Keratinocyte (primary cell): ENCODE measurements around the gene PDZRN4. TPM values are rescaled to one million over a fixed set of nuclear protein-coding genes. Genes with fewer than 3 reads are reported as not detected.

Experiments
- DNase-seq: peaks from one replicate; pipeline ENCODE4 v3.0.0-alpha.2; 2011; ENCODE audit warnings: low read depth, missing footprints, low spot score
- FAIRE-seq: peaks from 2 replicates; lab custom pipeline; 2011; peaks lifted over from hg19 to GRCh38; lab: Jason Lieb, UNC
- H2AFZ ChIP-seq: 2 replicates; pipeline ENCODE4 v1.6.0; 2012; ENCODE audit warnings: low read length, control low read depth, inconsistent platforms; ENCODE audit not compliant: control insufficient read depth
- H3K27ac ChIP-seq: 2 replicates; pipeline ENCODE4 v1.5.1; 2011; ENCODE audit warnings: low read length; ENCODE audit not compliant: control insufficient read depth, insufficient read depth
- H3K27me3 ChIP-seq: 3 replicates; pipeline ENCODE4 v1.6.0; 2011; ENCODE audit warnings: low read length; ENCODE audit not compliant: control insufficient read depth, insufficient read depth; ENCODE audit errors: extremely low read depth
- H3K36me3 ChIP-seq, 2 experiments: 2 replicates in 1 of 2; 3 replicates in 1 of 2; pipeline ENCODE4 v1.5.1; 2011; ENCODE audit warnings: low read length in 2 of 2, mild to moderate bottlenecking in 1 of 2; ENCODE audit not compliant: control insufficient read depth in 2 of 2, insufficient read depth in 2 of 2; ENCODE audit errors: extremely low read depth in 1 of 2
- H3K4me1 ChIP-seq: 3 replicates; pipeline ENCODE4 v1.5.1; 2011; ENCODE audit warnings: low read length; ENCODE audit not compliant: control insufficient read depth, insufficient read depth; ENCODE audit errors: extremely low read depth
- H3K4me2 ChIP-seq: 3 replicates; pipeline ENCODE4 v1.6.0; 2011; ENCODE audit warnings: low read depth, low read length; ENCODE audit not compliant: control insufficient read depth, insufficient read depth; ENCODE audit errors: extremely low read depth
- H3K4me3 ChIP-seq, 3 experiments: fragments of 200-600 bp in 1 of 3; sonication (generic) in 1 of 3; 2 replicates in 2 of 3; 3 replicates in 1 of 3; pipeline ENCODE4 v1.5.1; 2011 to 2016; ENCODE audit warnings: low read length in 3 of 3, mild to moderate bottlenecking in 3 of 3, control low read depth in 2 of 3, inconsistent platforms in 1 of 3, low read depth in 1 of 3, mixed read lengths in 1 of 3, mixed run types in 1 of 3, moderate library complexity in 1 of 3; ENCODE audit not compliant: control insufficient read depth in 2 of 3, insufficient read depth in 2 of 3; ENCODE audit errors: extremely low read depth in 1 of 3
- H3K79me2 ChIP-seq: 2 replicates; pipeline ENCODE4 v1.6.0; 2012; ENCODE audit warnings: low read length; ENCODE audit not compliant: control insufficient read depth, insufficient read depth
- H3K9ac ChIP-seq: 3 replicates; pipeline ENCODE4 v1.6.0; 2011; ENCODE audit warnings: low read length; ENCODE audit not compliant: control insufficient read depth, insufficient read depth; ENCODE audit errors: extremely low read depth
- H3K9me1 ChIP-seq: 3 replicates; pipeline ENCODE4 v1.6.0; 2011; ENCODE audit warnings: low read length; ENCODE audit not compliant: control insufficient read depth, insufficient read depth; ENCODE audit errors: extremely low read depth
- H3K9me3 ChIP-seq: 2 replicates; pipeline ENCODE4 v1.5.1; 2012; ENCODE audit warnings: low read depth, low read length; ENCODE audit not compliant: control insufficient read depth
- H4K20me1 ChIP-seq: 3 replicates; pipeline ENCODE4 v1.6.0; 2011; ENCODE audit warnings: low read length; ENCODE audit not compliant: control insufficient read depth, insufficient read depth; ENCODE audit errors: extremely low read depth
- EZH2 ChIP-seq: IDR thresholded peaks from one replicate; pipeline ENCODE4 v1.6.1; 2012; ENCODE audit warnings: inconsistent platforms, mild to moderate bottlenecking, low read length, moderate library complexity
- dilution Hi-C: fragments of 300-500 bp; cut with MboI; formaldehyde crosslinking; loops from one replicate; pipeline ENCODE4 v1.7.0; 2020; ENCODE audit warnings: low sequenced_read_pairs; ENCODE audit not compliant: extremely low pct_ligation_motif_present
- polyA plus RNA-seq, 5 experiments: library from polyadenylated mRNA; depleted of rRNA in 3 of 5; stranded (reverse) in 3 of 5; stranded (forward) in 1 of 5; unstranded in 1 of 5; fragments of >200 nt; gene quantifications; 1 replicate in 1 of 5; 2 replicates in 3 of 5; 3 replicates in 1 of 5; pipeline versions ENCODE4 v1.2.1 to v1.2.3, GENCODE V29; 2011 to 2012; ENCODE audit warnings: missing spikeins in 2 of 5, low read depth in 1 of 5, low replicate concordance in 1 of 5
- TF ChIP-seq, protein P1 (sequence below), 3 experiments: IDR thresholded peaks in 1 of 3; conservative IDR thresholded peaks in 1 of 3; optimal IDR thresholded peaks in 1 of 3; 2 replicates in 2 of 3; 3 replicates in 1 of 3; pipeline versions ENCODE3 to v1.5.1; 2011; ENCODE audit warnings: low read length in 3 of 3, mild to moderate bottlenecking in 3 of 3, moderate library complexity in 2 of 3, control low read depth in 1 of 3, inconsistent platforms in 1 of 3; ENCODE audit not compliant: insufficient read depth in 2 of 3; ENCODE audit errors: extremely low read depth in 1 of 3

Gene PDZRN4
- polyA plus RNA-seq, 1 donor (not counting 4 experiments of a cell fraction or from before 2014, with no cell fraction given) = not detected

DNA sequence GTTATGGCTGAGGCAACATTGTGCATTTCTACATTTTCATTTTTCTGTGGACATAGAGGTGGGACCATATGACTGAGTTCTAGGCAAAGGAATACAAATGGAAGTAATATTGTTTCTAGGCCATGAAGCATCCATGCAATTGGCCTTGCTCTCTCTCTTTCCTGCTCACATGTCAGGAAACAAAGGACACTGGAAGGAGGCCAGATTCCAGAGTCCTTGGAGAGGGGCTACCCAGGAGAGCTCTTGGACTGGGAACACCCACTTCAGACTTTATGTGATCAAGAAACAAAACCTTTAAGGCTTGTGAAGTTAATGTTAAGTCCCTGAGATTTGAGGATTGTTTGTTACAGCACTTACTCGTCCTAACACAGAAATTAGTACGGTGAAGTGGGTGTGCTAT, 32.8 kb downstream of the PDZRN4 start:
- Histone ChIP-seq H3K9me3 (no peaks in the 10 kb centered on the region), H3K27ac (no peak overlapping the region), H3K4me2 (no peak overlapping the region), H3K36me3 (no peaks in the 10 kb centered on the region), H3K27me3 (no peaks in the 10 kb centered on the region), H3K79me2 (no peaks in the 10 kb centered on the region), H3K9ac (no peak overlapping the region), H3K4me1 (no peaks in the 10 kb centered on the region), H4K20me1 (no peaks in the 10 kb centered on the region), H2AFZ (no peak overlapping the region), H3K9me1 (no peaks in the 10 kb centered on the region), H3K4me3 (no peak overlapping the region)
- dilution Hi-C loops = no loop called here
- no peak for TF ChIP-seq EZH2
- TF ChIP-seq, protein P1, sequence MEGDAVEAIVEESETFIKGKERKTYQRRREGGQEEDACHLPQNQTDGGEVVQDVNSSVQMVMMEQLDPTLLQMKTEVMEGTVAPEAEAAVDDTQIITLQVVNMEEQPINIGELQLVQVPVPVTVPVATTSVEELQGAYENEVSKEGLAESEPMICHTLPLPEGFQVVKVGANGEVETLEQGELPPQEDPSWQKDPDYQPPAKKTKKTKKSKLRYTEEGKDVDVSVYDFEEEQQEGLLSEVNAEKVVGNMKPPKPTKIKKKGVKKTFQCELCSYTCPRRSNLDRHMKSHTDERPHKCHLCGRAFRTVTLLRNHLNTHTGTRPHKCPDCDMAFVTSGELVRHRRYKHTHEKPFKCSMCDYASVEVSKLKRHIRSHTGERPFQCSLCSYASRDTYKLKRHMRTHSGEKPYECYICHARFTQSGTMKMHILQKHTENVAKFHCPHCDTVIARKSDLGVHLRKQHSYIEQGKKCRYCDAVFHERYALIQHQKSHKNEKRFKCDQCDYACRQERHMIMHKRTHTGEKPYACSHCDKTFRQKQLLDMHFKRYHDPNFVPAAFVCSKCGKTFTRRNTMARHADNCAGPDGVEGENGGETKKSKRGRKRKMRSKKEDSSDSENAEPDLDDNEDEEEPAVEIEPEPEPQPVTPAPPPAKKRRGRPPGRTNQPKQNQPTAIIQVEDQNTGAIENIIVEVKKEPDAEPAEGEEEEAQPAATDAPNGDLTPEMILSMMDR (optimal IDR thresholded peaks at IDR 0.05 in 1 of 3, IDR thresholded peaks at IDR 0.05 in 1 of 3, conservative IDR thresholded peaks at IDR 0.05 in 1 of 3; ENCODE audit: extremely low read depth in 1 of 3, insufficient read depth in 2 of 3, low read length in 3 of 3) = no peak
- no peak for DNase-seq
- FAIRE-seq = no peak

DNA sequence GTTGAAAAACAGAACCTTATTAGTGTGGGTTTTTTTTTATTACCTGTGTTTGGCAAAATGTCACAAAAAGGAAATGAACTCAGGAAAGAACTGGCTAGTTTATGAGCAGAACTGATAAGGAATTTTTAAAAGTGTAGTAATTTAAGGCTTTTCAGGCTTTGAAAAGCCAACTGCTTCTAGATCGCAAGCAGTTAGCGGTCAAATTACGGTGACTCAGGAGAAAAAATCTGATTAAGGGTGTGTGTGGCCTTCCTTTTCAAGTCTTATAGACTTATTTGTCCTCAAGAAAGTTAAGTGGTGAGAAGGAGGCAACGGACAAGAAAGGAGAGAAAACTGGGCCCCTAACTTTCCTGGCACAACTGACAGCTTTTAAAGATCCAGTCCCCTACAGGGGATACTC, 33.4 kb downstream of the PDZRN4 start:
- no peaks in the 10 kb centered on the region for H3K4me1 ChIP-seq
- no peaks in the 10 kb centered on the region for H3K27me3 ChIP-seq
- H3K4me2 ChIP-seq = no peak overlapping the region
- DNase-seq = no peak
- H2AFZ ChIP-seq = no peak overlapping the region
- H4K20me1 ChIP-seq = no peaks in the 10 kb centered on the region
- no peak overlapping the region for H3K27ac ChIP-seq
- no peak overlapping the region for H3K9ac ChIP-seq
- dilution Hi-C loops = no loop called here
- H3K36me3 ChIP-seq = no peaks in the 10 kb centered on the region
- H3K4me3 ChIP-seq = no peak overlapping the region
- no peaks in the 10 kb centered on the region for H3K9me3 ChIP-seq
- no peaks in the 10 kb centered on the region for H3K79me2 ChIP-seq
- no peak for FAIRE-seq
- no peaks in the 10 kb centered on the region for H3K9me1 ChIP-seq
- no peak for TF ChIP-seq EZH2
- TF ChIP-seq, protein P1 (optimal IDR thresholded peaks at IDR 0.05 in 1 of 3, IDR thresholded peaks at IDR 0.05 in 1 of 3, conservative IDR thresholded peaks at IDR 0.05 in 1 of 3; ENCODE audit: extremely low read depth in 1 of 3, insufficient read depth in 2 of 3, low read length in 3 of 3) = no peak
